H1 (cell line): ENCODE data around the gene SIGLECL1. TPM values are rescaled to one million over a fixed set of nuclear protein-coding genes. Genes with fewer than 3 reads are reported as not detected.

Experiments
- CTCF ChIA-PET: fragments of 300-600 bp; sonication (Branson Sonifier 250); formaldehyde crosslinking; loops from one replicate; lab custom pipeline; 2021; ENCODE audit not compliant: partially characterized antibody; lab: Charles Lee
- POLR2A ChIA-PET: fragments of 300-600 bp; sonication (Branson Sonifier 250); formaldehyde crosslinking; loops from one replicate; lab custom pipeline; 2021; ENCODE audit warnings: inconsistent platforms; ENCODE audit not compliant: partially characterized antibody; lab: Charles Lee
- DNase-seq, 2 experiments: peaks; one replicate each; pipeline versions ENCODE4 v3.0.0 to v3.0.0-alpha.2; 2010 to 2022; ENCODE audit warnings: low spot score in 2 of 2, low read depth in 1 of 2, mixed read lengths in 1 of 2
- FAIRE-seq: peaks from 2 replicates; lab custom pipeline; 2011; peaks lifted over from hg19 to GRCh38; lab: Jason Lieb, UNC
- H2AFZ ChIP-seq: 2 replicates; pipeline ENCODE4 v1.8.1; 2012; ENCODE audit warnings: low read length, inconsistent platforms
- H2AK5ac ChIP-seq: 2 replicates; pipeline ENCODE4 v1.6.1; 2013; ENCODE audit warnings: low read depth, low read length
- H2BK120ac ChIP-seq: replicated peaks from 2 replicates; pipeline ENCODE3; 2013; ENCODE audit warnings: low read depth, low read length, inconsistent platforms
- H2BK12ac ChIP-seq: 2 replicates; pipeline ENCODE4 v1.6.1; 2013; ENCODE audit warnings: low read depth, low read length
- H2BK15ac ChIP-seq: 2 replicates; pipeline ENCODE4 v1.6.1; 2013; ENCODE audit warnings: low read length
- H2BK20ac ChIP-seq: 2 replicates; pipeline ENCODE4 v1.6.1; 2013; ENCODE audit warnings: low read length
- H2BK5ac ChIP-seq: 2 replicates; pipeline ENCODE4 v1.6.1; 2013; ENCODE audit warnings: low read depth, low read length
- H3K14ac ChIP-seq: 2 replicates; pipeline ENCODE4 v1.6.1; 2013; ENCODE audit warnings: inconsistent platforms; ENCODE audit not compliant: insufficient read length
- H3K18ac ChIP-seq: 2 replicates; pipeline ENCODE4 v1.6.1; 2013; ENCODE audit warnings: low read length; ENCODE audit errors: extremely low read depth
- H3K23ac ChIP-seq: 2 replicates; pipeline ENCODE4 v1.6.1; 2013; ENCODE audit warnings: inconsistent platforms; ENCODE audit not compliant: insufficient read length
- H3K23me2 ChIP-seq: 2 replicates; pipeline ENCODE4 v1.6.1; 2013; ENCODE audit warnings: low read depth, low read length
- H3K27ac ChIP-seq: 2 replicates; pipeline ENCODE4 v1.6.1; 2011; ENCODE audit warnings: low read depth, low read length, inconsistent platforms
- H3K27me3 ChIP-seq, 4 experiments: replicated peaks in 1 of 4; 1 replicate in 1 of 4; 2 replicates in 3 of 4; pipeline versions ENCODE4 v1.6.1 to v1.8.1; 2011 to 2013; ENCODE audit warnings: low read length in 3 of 4, mild to moderate bottlenecking in 3 of 4, inconsistent platforms in 2 of 4, mixed read lengths in 2 of 4, moderate library complexity in 1 of 4; ENCODE audit not compliant: control insufficient read depth in 3 of 4, insufficient read depth in 3 of 4; ENCODE audit errors: extremely low read depth in 1 of 4
- H3K36me3 ChIP-seq, 4 experiments: 2 replicates each; pipeline versions ENCODE4 v1.6.1 to v1.8.1; 2011 to 2013; ENCODE audit warnings: mild to moderate bottlenecking in 4 of 4, low read length in 3 of 4, moderate library complexity in 2 of 4, control low read depth in 1 of 4, inconsistent platforms in 1 of 4; ENCODE audit not compliant: insufficient read depth in 4 of 4, control insufficient read depth in 2 of 4
- H3K4ac ChIP-seq: replicated peaks from 2 replicates; pipeline ENCODE3; 2013; ENCODE audit warnings: low read length, low read depth, mixed read lengths, inconsistent platforms; ENCODE audit not compliant: insufficient read length
- H3K4me1 ChIP-seq, 4 experiments: replicated peaks in 1 of 4; 1 replicate in 1 of 4; 2 replicates in 3 of 4; pipeline versions ENCODE4 v1.6.1 to v1.8.1; 2011 to 2013; ENCODE audit warnings: low read length in 3 of 4, inconsistent platforms in 2 of 4, mixed read lengths in 1 of 4; ENCODE audit not compliant: insufficient read depth in 4 of 4, control insufficient read depth in 3 of 4
- H3K4me2 ChIP-seq, 2 experiments: 2 replicates each; pipeline versions ENCODE4 v1.6.1 to v1.8.1; 2011 to 2013; ENCODE audit warnings: low read depth in 2 of 2, low read length in 2 of 2, control low read depth in 1 of 2, inconsistent platforms in 1 of 2, mild to moderate bottlenecking in 1 of 2; ENCODE audit not compliant: insufficient read depth in 1 of 2
- H3K4me3 ChIP-seq, 4 experiments: fragments of 200-600, 300-600 bp in 1 of 4; sonication (generic), shearing (Covaris generic), sonication (Bioruptor Twin) in 1 of 4; 2 replicates each; pipeline versions ENCODE4 v1.5.1 to v1.8.1; 2011 to 2016; ENCODE audit warnings: low read length in 4 of 4, low read depth in 3 of 4, control low read depth in 2 of 4, inconsistent platforms in 2 of 4, mild to moderate bottlenecking in 2 of 4, mixed read lengths in 1 of 4, moderate library complexity in 1 of 4; ENCODE audit not compliant: insufficient read depth in 2 of 4; ENCODE audit errors: extremely low read depth in 1 of 4
- H3K56ac ChIP-seq: replicated peaks from 2 replicates; pipeline ENCODE3; 2013; ENCODE audit warnings: low read depth, mild to moderate bottlenecking, mixed read lengths, low read length, inconsistent platforms; ENCODE audit not compliant: insufficient read length
- H3K79me1 ChIP-seq: 2 replicates; pipeline ENCODE4 v1.6.1; 2013; ENCODE audit warnings: low read depth, low read length, control low read depth
- H3K79me2 ChIP-seq, 2 experiments: 2 replicates each; pipeline versions ENCODE4 v1.6.1 to v1.8.1; 2012 to 2013; ENCODE audit warnings: low read length in 2 of 2, mild to moderate bottlenecking in 2 of 2, inconsistent platforms in 1 of 2; ENCODE audit not compliant: insufficient read depth in 2 of 2, control insufficient read depth in 1 of 2
- H3K9ac ChIP-seq, 4 experiments: replicated peaks in 1 of 4; 1 replicate in 1 of 4; 2 replicates in 3 of 4; pipeline versions ENCODE4 v1.6.1 to v1.8.1; 2011 to 2013; ENCODE audit warnings: low read depth in 3 of 4, low read length in 3 of 4, control low read depth in 2 of 4, mild to moderate bottlenecking in 2 of 4, moderate library complexity in 2 of 4, inconsistent platforms in 1 of 4; ENCODE audit errors: extremely low read depth in 1 of 4
- H3K9me3 ChIP-seq, 2 experiments: 2 replicates each; pipeline versions ENCODE4 v1.6.1 to v1.8.1; 2012 to 2013; ENCODE audit warnings: mild to moderate bottlenecking in 2 of 2, moderate library complexity in 2 of 2, control low read depth in 1 of 2, inconsistent platforms in 1 of 2, low read depth in 1 of 2, low read length in 1 of 2, mixed read lengths in 1 of 2; ENCODE audit not compliant: insufficient read depth in 2 of 2
- H4K20me1 ChIP-seq, 2 experiments: replicated peaks in 1 of 2; 2 replicates each; pipeline versions ENCODE3 to v1.8.1; 2011 to 2013; ENCODE audit warnings: inconsistent platforms in 2 of 2, low read length in 2 of 2, mild to moderate bottlenecking in 1 of 2; ENCODE audit not compliant: insufficient read depth in 2 of 2, control insufficient read depth in 1 of 2
- H4K5ac ChIP-seq: 2 replicates; pipeline ENCODE4 v1.6.1; 2013; ENCODE audit warnings: low read length, low read depth, mixed read lengths, inconsistent platforms; ENCODE audit not compliant: insufficient read length
- H4K8ac ChIP-seq: 2 replicates; pipeline ENCODE4 v1.8.0; 2013; ENCODE audit warnings: mild to moderate bottlenecking, moderate library complexity, low read length, inconsistent platforms; ENCODE audit not compliant: insufficient read depth; ENCODE audit errors: extremely low read depth
- H4K91ac ChIP-seq: replicated peaks from 2 replicates; pipeline ENCODE3; 2013; ENCODE audit warnings: low read length, mixed read lengths, inconsistent platforms; ENCODE audit not compliant: insufficient read length
- ATF2 ChIP-seq: IDR thresholded peaks from 2 replicates; pipeline ENCODE4 v1.6.1; 2012; ENCODE audit warnings: low read length, inconsistent platforms
- CHD1 ChIP-seq: IDR thresholded peaks from 2 replicates; pipeline ENCODE4 v1.6.1; 2012; ENCODE audit warnings: low read depth, low read length, improper control_type of control experiment
- FOSL1 ChIP-seq: IDR thresholded peaks from 2 replicates; pipeline ENCODE4 v1.6.1; 2011; ENCODE audit warnings: mild to moderate bottlenecking, low read depth, low read length, moderate library complexity; ENCODE audit not compliant: insufficient read depth
- KDM5A ChIP-seq: fragments of 200-600 bp; IDR thresholded peaks from 2 replicates; pipeline ENCODE4 v1.7.1; 2012; ENCODE audit warnings: mild to moderate bottlenecking, low read length, inconsistent platforms, mixed read lengths
- PHF8 ChIP-seq: fragments of 200-600 bp; sonication (generic); conservative IDR thresholded peaks from 2 replicates; pipeline ENCODE4 v1.7.1; 2012; ENCODE audit warnings: low read depth, mild to moderate bottlenecking, inconsistent platforms, low read length, moderate library complexity
- POLR2AphosphoS5 ChIP-seq: IDR thresholded peaks from 2 replicates; pipeline ENCODE4 v1.6.1; 2011; ENCODE audit warnings: low read depth, low read length
- POU5F1 ChIP-seq: IDR thresholded peaks from 2 replicates; pipeline ENCODE4 v1.6.1; 2011; ENCODE audit warnings: low read depth, mild to moderate bottlenecking, low read length, moderate library complexity
- SIN3A ChIP-seq, 2 experiments: IDR thresholded peaks in 1 of 2; conservative IDR thresholded peaks in 1 of 2; 2 replicates each; pipeline ENCODE4 v1.6.1; 2011 to 2012; ENCODE audit warnings: low read length in 2 of 2, improper control_type of control experiment in 1 of 2, low read depth in 1 of 2, mild to moderate bottlenecking in 1 of 2
- SP2 ChIP-seq: IDR thresholded peaks from 2 replicates; pipeline ENCODE4 v1.6.1; 2012; ENCODE audit warnings: mild to moderate bottlenecking, low read length, inconsistent platforms
- ZNF274 ChIP-seq: IDR thresholded peaks from 2 replicates; pipeline ENCODE4 v1.7.0; 2012; ENCODE audit warnings: low read length, borderline replicate concordance; ENCODE audit errors: extremely low read depth
- WGBS, 2 experiments: shearing (Covaris generic) in 1 of 2; methylation state at CpG; one replicate each; pipeline versions ENCODE4 v1.1.6 to v1.1.7; 2013 to 2015; ENCODE audit warnings: low lambda C conversion rate in 2 of 2, mixed read lengths in 2 of 2, inconsistent platforms in 1 of 2, low coverage in 1 of 2, missing lambda C conversion rate in 1 of 2; ENCODE audit not compliant: insufficient replicate concordance in 2 of 2, insufficient coverage in 1 of 2, insufficient read length in 1 of 2; ENCODE audit errors: extremely low coverage in 1 of 2, missing lambda C conversion rate in 1 of 2; 5-methylcytosine and 5-hydroxymethylcytosine counted together
- polyA plus RNA-seq, 7 experiments: library from polyadenylated mRNA; depleted of rRNA in 3 of 7; stranded (reverse) in 5 of 7; unstranded in 2 of 7; fragments of >200 nt in 5 of 7; fragments of 200-250 nt in 2 of 7; gene quantifications; 1 replicate in 5 of 7; 2 replicates in 1 of 7; 4 replicates in 1 of 7; pipeline versions ENCODE4 v1.2.1 to v1.2.3, GENCODE V29; 2011 to 2013; ENCODE audit warnings: missing spikeins in 2 of 7, mixed read lengths in 2 of 7
- total RNA-seq: library from RNA; stranded (reverse); fragmentation: NEBNext Ultra II Directional; extraction: Animal tissue kit (Norgen Biotek cat#: 25700); gene quantifications from 2 replicates; pipeline ENCODE4 v1.2.1, GENCODE V29; 2021
- TF ChIP-seq, protein P1 (sequence below): IDR thresholded peaks from 2 replicates; pipeline ENCODE4 v1.6.1; 2011; ENCODE audit warnings: low read length, improper control_type of control experiment

SIGLECL1 gene
- total and polyA plus RNA-seq, 2 of the 8 experiments (the other 6 are each of a cell fraction or from before 2014, with no cell fraction given) = not detected

GRCh38 chr19:51297406-51297805 lies 46.5 kb downstream of the SIGLECL1 start:
- POLR2A ChIA-PET = interaction anchor here (0.6 to 1.5 kb wide), 3 partner anchors 11 to 141 kb away, joined by 3 to 4 read pairs (median 3); no protein-coding TSS in a partner anchor
- Histone ChIP-seq H3K4ac (no peak overlapping the region), H3K4me3 (no peak overlapping the region), H3K18ac (no peak overlapping the region), H3K27ac (no peak overlapping the region), H3K4me1 (peaks cover 10 to 39% (median 29%) of the 10 kb centered on the region in 4 experiments), H2BK12ac (no peak overlapping the region), H3K23me2 (no peaks in the 10 kb centered on the region), H3K23ac (no peak overlapping the region), H2AK5ac (no peak overlapping the region), H4K8ac (no peak overlapping the region), H3K56ac (no peak overlapping the region), H3K9ac (no peak overlapping the region), H4K91ac (no peak overlapping the region), H4K5ac (no peak overlapping the region), H3K9me3 (no peaks in the 10 kb centered on the region), H4K20me1 (no peaks in the 10 kb centered on the region), H3K79me1 (no peaks in the 10 kb centered on the region), H2BK5ac (0 out of 2 replicates have a peak overlapping the region, but pooled peaks have one; percentile 16), H3K79me2 (no peaks in the 10 kb centered on the region), H3K14ac (no peak overlapping the region), H2BK20ac (no peak overlapping the region), H3K36me3 (no peaks in the 10 kb centered on the region), H3K4me2 (no peak overlapping the region), H2AFZ (no peak overlapping the region), H3K27me3 (peaks cover 0 to 2% (median 0%) of the 10 kb centered on the region in 4 experiments; a peak in 1 of 7 replicates), H2BK120ac (no peak overlapping the region), H2BK15ac (no peak overlapping the region)
- CTCF ChIA-PET = interaction anchor here (0.6 to 2.3 kb wide), 9 partner anchors 29 to 317 kb away, joined by 3 to 6 read pairs (median 3); partner anchors contain the start of gene VSIG10L
- WGBS, 2 experiments = 94% methylated on average over 5 of the region's 5 CpGs; no CpG with 5 or more reads in 1 of the 2 experiments
- FAIRE-seq (no peak), DNase-seq (no peak)
- TF ChIP-seq PHF8 = no peak
- TF ChIP-seq, protein P1, sequence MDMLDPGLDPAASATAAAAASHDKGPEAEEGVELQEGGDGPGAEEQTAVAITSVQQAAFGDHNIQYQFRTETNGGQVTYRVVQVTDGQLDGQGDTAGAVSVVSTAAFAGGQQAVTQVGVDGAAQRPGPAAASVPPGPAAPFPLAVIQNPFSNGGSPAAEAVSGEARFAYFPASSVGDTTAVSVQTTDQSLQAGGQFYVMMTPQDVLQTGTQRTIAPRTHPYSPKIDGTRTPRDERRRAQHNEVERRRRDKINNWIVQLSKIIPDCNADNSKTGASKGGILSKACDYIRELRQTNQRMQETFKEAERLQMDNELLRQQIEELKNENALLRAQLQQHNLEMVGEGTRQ = no peak
- no peak for TF ChIP-seq SIN3A (conservative IDR thresholded peaks at IDR 0.05 in 1 of 2, IDR thresholded peaks at IDR 0.05 in 1 of 2; ENCODE audit: low read depth in 1 of 2, low read length in 2 of 2)
- no peak for TF ChIP-seq ZNF274
- TF ChIP-seq CHD1 = no peak
- TF ChIP-seq ATF2 = no peak
- TF ChIP-seq SP2 = no peak
- TF ChIP-seq POU5F1 = no peak
- TF ChIP-seq KDM5A = no peak
- no peak for TF ChIP-seq POLR2AphosphoS5
- TF ChIP-seq FOSL1 = no peak
